ENCODE data around the gene SEC24C. TPM values are rescaled to one million over a fixed set of nuclear protein-coding genes. Genes with fewer than 3 reads are reported as not detected.

The SEC24C gene
- polyA plus RNA-seq, 1 of the 3 experiments (the other 2 are of a cell fraction) = 73.6 TPM

GRCh38 chr10:73819513-73820093 is 75.4 kb downstream of the SEC24C start:
- ChIA-PET POLR2A (no interaction called here), CTCF (interaction anchor here (1.8 kb wide), 1 partner anchor 60 kb away, joined by 4 read pairs; no protein-coding TSS in a partner anchor)
- Histone ChIP-seq H3K9me3 (no peaks in the 10 kb centered on the region), H3K9me2 (no peaks in the 10 kb centered on the region), H3K27me3 (ENCODE audit: insufficient read depth) (no peaks in the 10 kb centered on the region), H2AFZ (ENCODE audit: low read depth) (no peak overlapping the region), H3K27ac (ENCODE audit: low read depth in 2 of 2, low read length in 1 of 2) (no peak overlapping the region), H3K9ac (no peak overlapping the region), H3K79me2 (ENCODE audit: insufficient read depth) (no peaks in the 10 kb centered on the region), H3K4me1 (ENCODE audit: control insufficient read depth in 1 of 2, insufficient read depth in 2 of 2, low read depth in 1 of 2, low read length in 1 of 2) (peaks cover 0 to 5% of the 10 kb centered on the region in 2 experiments; a peak in 2 of 4 replicates), H4K20me1 (ENCODE audit: insufficient read depth) (no peaks in the 10 kb centered on the region), H3K36me3 (replicated peaks in 1 of 2; ENCODE audit: control insufficient read depth in 1 of 2, insufficient read depth in 2 of 2, low read length in 1 of 2) (peaks cover 18 to 35% of the 10 kb centered on the region in 2 experiments), H3F3A (replicated peaks; ENCODE audit: insufficient read depth) (peaks cover 23% of the 10 kb centered on the region), H3K4me2 (no peak overlapping the region), H3K4me3 (ENCODE audit: low read depth in 2 of 2, low read length in 1 of 2) (no peak overlapping the region)
- no peak for DNase-seq
- no peak for TF ChIP-seq RCOR1 (IDR thresholded peaks at IDR 0.05; ENCODE audit: low read length)
- no peak for TF ChIP-seq TEAD4 (IDR thresholded peaks at IDR 0.05; ENCODE audit: borderline replicate concordance, insufficient read depth)
- TF ChIP-seq NFIC (IDR thresholded peaks at IDR 0.05; ENCODE audit: borderline replicate concordance) = no peak
- TF ChIP-seq FOXJ3 (CRISPR knock-in tag; IDR thresholded peaks at IDR 0.05) = no peak
- TF ChIP-seq EZH2phosphoT487 (IDR thresholded peaks at IDR 0.05; ENCODE audit: borderline replicate concordance, low read depth) = no peak
- TF ChIP-seq MEF2A (IDR thresholded peaks at IDR 0.05; ENCODE audit: borderline replicate concordance, low read depth) = no peak
- WGBS (ENCODE audit: low lambda C conversion rate) = 95% methylated on average over 7 of the region's 20 CpGs

Small RNAs within 50 kb of the gene (small RNA-seq; reads per million reads assigned to genes)
- 0 reads per million in 7 experiments for gene AC022400.4
- 0 reads per million in 7 experiments for gene AC022400.9
- gene RNA5SP320 = 0 reads per million in 7 experiments
- 0 reads per million in 7 experiments for gene ZSWIM8-AS1

Other genes starting within 250 kb of the SEC24C start
- gene PPP3CB, start 248.3 kb upstream of the SEC24C start, polyA plus RNA-seq (2012; rRNA removed) = 14.5 and 18.4 TPM in 2 replicates
- 6.5 and 11.0 TPM in 2 replicates for gene USP54, start 153.0 kb upstream of the SEC24C start, polyA plus RNA-seq (2012; rRNA removed)
- gene MYOZ1, start 102.9 kb upstream of the SEC24C start, polyA plus RNA-seq (2012; rRNA removed) = 0.24 and 0.26 TPM in 2 replicates
- gene SYNPO2L, start 88.3 kb upstream of the SEC24C start, polyA plus RNA-seq (2012; rRNA removed) = 0.05 TPM in 1 of 2 replicates, not detected in the other
- 3.8 and 4.8 TPM in 2 replicates for gene AGAP5, start 46.3 kb upstream of the SEC24C start, polyA plus RNA-seq (2012; rRNA removed)
- 57.8 and 60.9 TPM in 2 replicates for gene CHCHD1, start 37.7 kb downstream of the SEC24C start, polyA plus RNA-seq (2012; rRNA removed)
- gene ZSWIM8, start 41.2 kb downstream of the SEC24C start, polyA plus RNA-seq (2012; rRNA removed) = 97.3 and 112 TPM in 2 replicates
- 22.1 and 24.1 TPM in 2 replicates for gene NDST2, start 67.2 kb downstream of the SEC24C start, polyA plus RNA-seq (2012; rRNA removed)
- 41.4 and 52.2 TPM in 2 replicates for gene CAMK2G, start 130.2 kb downstream of the SEC24C start, polyA plus RNA-seq (2012; rRNA removed)
- gene PLAU, start 166.8 kb downstream of the SEC24C start, polyA plus RNA-seq (2012; rRNA removed) = 159 and 200 TPM in 2 replicates